WTC11 (cell line): ENCODE measurements around the gene ZNF724. TPM values are rescaled to one million over a fixed set of nuclear protein-coding genes. Genes with fewer than 3 reads are reported as not detected.
A peak's percentile ranks its signal among the peaks of the same experiment; 100 is the strongest.

Source experiments
- ATAC-seq: fragments of 200-7000 bp; cut with Tn5 transposase; 2 replicates; pipeline ENCODE4 v1.10.0; 2021; ENCODE audit warnings: mild to moderate bottlenecking, moderate library complexity
- CTCF ChIA-PET: fragments of 300-600 bp; sonication (Branson Sonifier 250); formaldehyde crosslinking; loops from one replicate; lab custom pipeline; 2021; ENCODE audit warnings: antibody characterized with exemption; lab: Charles Lee
- POLR2A ChIA-PET: fragments of 350-600 bp; sonication (Branson Sonifier 250); formaldehyde crosslinking; loops from one replicate; lab custom pipeline; 2021; ENCODE audit warnings: antibody characterized with exemption; lab: Charles Lee
- DNase-seq: peaks from one replicate; pipeline ENCODE4 v3.0.0; 2021; ENCODE audit warnings: low spot score
- H3K27ac Mint-ChIP-seq: 2 replicates; pipeline ENCODE4 v1.8.0; 2021; ENCODE audit warnings: mixed read lengths
- H3K27me3 Mint-ChIP-seq: 2 replicates; pipeline ENCODE4 v1.8.0; 2021; ENCODE audit warnings: low read depth, mild to moderate bottlenecking, moderate library complexity, mixed read lengths
- H3K36me3 Mint-ChIP-seq: 2 replicates; pipeline ENCODE4 v1.8.0; 2021; ENCODE audit warnings: mixed read lengths
- H3K4me1 Mint-ChIP-seq: 2 replicates; pipeline ENCODE4 v1.8.0; 2022; ENCODE audit warnings: mixed read lengths
- H3K4me3 Mint-ChIP-seq: 2 replicates; pipeline ENCODE4 v1.8.0; 2021; ENCODE audit warnings: mild to moderate bottlenecking, moderate library complexity, mixed read lengths
- H3K9me3 Mint-ChIP-seq: 2 replicates; pipeline ENCODE4 v1.8.0; 2021; ENCODE audit warnings: mixed read lengths
- ATF1 ChIP-seq: sonication (generic); formaldehyde crosslinking; IDR thresholded peaks from 2 replicates; pipeline ENCODE4 v1.8.1; 2023; ENCODE audit warnings: mild to moderate bottlenecking, moderate library complexity, missing genetic modification reagents
- ELF4 ChIP-seq: sonication (generic); formaldehyde crosslinking; IDR thresholded peaks from 2 replicates; pipeline ENCODE4 v1.8.1; 2022; ENCODE audit warnings: low read depth, mild to moderate bottlenecking, moderate library complexity, missing genetic modification reagents
- ESRRA ChIP-seq: sonication (generic); formaldehyde crosslinking; IDR thresholded peaks from 2 replicates; pipeline ENCODE4 v1.8.1; 2022; ENCODE audit warnings: mild to moderate bottlenecking, missing genetic modification reagents, borderline replicate concordance
- ETV6 ChIP-seq: sonication (generic); formaldehyde crosslinking; IDR thresholded peaks from 2 replicates; pipeline ENCODE4 v1.8.1; 2022; ENCODE audit warnings: mild to moderate bottlenecking, missing genetic modification reagents
- JAZF1 ChIP-seq: fragments of 250-450 bp; sonication (Bioruptor Pico); IDR thresholded peaks from 2 replicates; pipeline ENCODE4 v1.9.0; 2021; ENCODE audit warnings: moderate library complexity, mild to moderate bottlenecking, inconsistent platforms
- KAT7 ChIP-seq: sonication (generic); formaldehyde crosslinking; IDR thresholded peaks from 2 replicates; pipeline ENCODE4 v1.8.1; 2023; ENCODE audit warnings: missing genetic modification reagents, mild to moderate bottlenecking, borderline replicate concordance
- MYBL2 ChIP-seq: sonication (generic); formaldehyde crosslinking; IDR thresholded peaks from 2 replicates; pipeline ENCODE4 v1.8.1; 2023; ENCODE audit warnings: mild to moderate bottlenecking, moderate library complexity, missing genetic modification reagents
- NFATC4 ChIP-seq: fragments of 250-450 bp; sonication (Bioruptor Pico); IDR thresholded peaks from 2 replicates; pipeline ENCODE4 v1.9.0; 2021; ENCODE audit warnings: mild to moderate bottlenecking
- TCF7 ChIP-seq: sonication (generic); formaldehyde crosslinking; IDR thresholded peaks from 2 replicates; pipeline ENCODE4 v1.8.0; 2022; ENCODE audit warnings: mild to moderate bottlenecking, low read depth, missing genetic modification reagents, moderate library complexity
- ZNF396 ChIP-seq: fragments of 250-450 bp; sonication (Bioruptor Pico); IDR thresholded peaks from 2 replicates; pipeline ENCODE4 v1.8.0; 2021; ENCODE audit warnings: mild to moderate bottlenecking, moderate library complexity, borderline replicate concordance
- ZNF416 ChIP-seq: fragments of 250-450 bp; sonication (Bioruptor Pico); IDR thresholded peaks from 2 replicates; pipeline ENCODE4 v1.9.0; 2021; ENCODE audit warnings: mild to moderate bottlenecking, inconsistent platforms
- total RNA-seq: library from RNA; stranded (reverse); gene quantifications from 3 replicates; pipeline ENCODE4 v1.2.3, GENCODE V29; 2021
- TF ChIP-seq, protein P1 (sequence below): sonication (generic); formaldehyde crosslinking; IDR thresholded peaks from 2 replicates; pipeline ENCODE4 v1.8.1; 2023; ENCODE audit warnings: mild to moderate bottlenecking, missing genetic modification reagents, moderate library complexity
- TF ChIP-seq, protein P2 (sequence below): fragments of 250-450 bp; sonication (Bioruptor Pico); IDR thresholded peaks from 2 replicates; pipeline ENCODE4 v1.9.0; 2021; ENCODE audit warnings: mild to moderate bottlenecking, borderline replicate concordance
- TF ChIP-seq, protein P3 (sequence below): sonication (generic); formaldehyde crosslinking; IDR thresholded peaks from 2 replicates; pipeline ENCODE4 v1.8.1; 2022; ENCODE audit warnings: mild to moderate bottlenecking, missing genetic modification reagents, moderate library complexity, borderline replicate concordance
- TF ChIP-seq, protein P4 (sequence below): sonication (generic); formaldehyde crosslinking; IDR thresholded peaks from 2 replicates; pipeline ENCODE4 v1.8.0; 2023; ENCODE audit warnings: missing genetic modification reagents, mild to moderate bottlenecking, borderline replicate concordance

Gene ZNF724
- total RNA-seq, 1 experiment from 2014 or later: 59.0 TPM

DNA sequence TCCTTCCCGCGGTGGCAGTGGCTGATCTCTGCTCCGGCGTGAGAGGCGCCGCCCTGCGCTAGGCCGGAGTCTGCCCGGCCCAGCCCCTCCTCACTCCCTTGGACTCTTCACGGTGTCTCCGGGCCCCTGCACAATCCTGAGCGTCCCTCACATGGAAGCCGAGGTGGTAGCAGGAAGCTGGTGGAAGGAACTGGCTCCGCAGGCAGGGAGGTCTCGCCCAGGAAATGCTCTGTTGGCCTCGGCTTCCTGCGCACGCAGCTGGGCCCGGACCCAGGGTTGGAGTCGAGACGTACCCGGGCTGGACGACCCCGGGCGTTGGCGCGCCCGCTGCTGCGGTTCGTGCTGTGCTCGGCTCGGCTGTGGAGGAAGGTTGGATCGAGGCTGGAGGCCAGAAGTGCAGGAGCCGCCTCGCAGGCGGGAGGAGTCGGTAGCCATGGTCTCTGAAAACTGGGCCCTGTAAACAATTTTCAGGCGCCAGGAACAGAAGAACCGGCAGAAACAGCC is 46.3 kb downstream of the ZNF724 start:
- H3K36me3 Mint-ChIP-seq: peaks cover 4% of the 10 kb centered on the region; the same call in 1 of the 2 replicates
- peaks cover 14% of the 10 kb centered on the region for H3K9me3 Mint-ChIP-seq
- peak overlapping the region; percentile 56 for H3K4me3 Mint-ChIP-seq
- no peak for TF ChIP-seq ESRRA
- TF ChIP-seq, protein P1, sequence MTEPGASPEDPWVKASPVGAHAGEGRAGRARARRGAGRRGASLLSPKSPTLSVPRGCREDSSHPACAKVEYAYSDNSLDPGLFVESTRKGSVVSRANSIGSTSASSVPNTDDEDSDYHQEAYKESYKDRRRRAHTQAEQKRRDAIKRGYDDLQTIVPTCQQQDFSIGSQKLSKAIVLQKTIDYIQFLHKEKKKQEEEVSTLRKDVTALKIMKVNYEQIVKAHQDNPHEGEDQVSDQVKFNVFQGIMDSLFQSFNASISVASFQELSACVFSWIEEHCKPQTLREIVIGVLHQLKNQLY (CRISPR knock-in tag): no peak
- TF ChIP-seq TCF7 (CRISPR knock-in tag): no peak
- TF ChIP-seq, protein P2, sequence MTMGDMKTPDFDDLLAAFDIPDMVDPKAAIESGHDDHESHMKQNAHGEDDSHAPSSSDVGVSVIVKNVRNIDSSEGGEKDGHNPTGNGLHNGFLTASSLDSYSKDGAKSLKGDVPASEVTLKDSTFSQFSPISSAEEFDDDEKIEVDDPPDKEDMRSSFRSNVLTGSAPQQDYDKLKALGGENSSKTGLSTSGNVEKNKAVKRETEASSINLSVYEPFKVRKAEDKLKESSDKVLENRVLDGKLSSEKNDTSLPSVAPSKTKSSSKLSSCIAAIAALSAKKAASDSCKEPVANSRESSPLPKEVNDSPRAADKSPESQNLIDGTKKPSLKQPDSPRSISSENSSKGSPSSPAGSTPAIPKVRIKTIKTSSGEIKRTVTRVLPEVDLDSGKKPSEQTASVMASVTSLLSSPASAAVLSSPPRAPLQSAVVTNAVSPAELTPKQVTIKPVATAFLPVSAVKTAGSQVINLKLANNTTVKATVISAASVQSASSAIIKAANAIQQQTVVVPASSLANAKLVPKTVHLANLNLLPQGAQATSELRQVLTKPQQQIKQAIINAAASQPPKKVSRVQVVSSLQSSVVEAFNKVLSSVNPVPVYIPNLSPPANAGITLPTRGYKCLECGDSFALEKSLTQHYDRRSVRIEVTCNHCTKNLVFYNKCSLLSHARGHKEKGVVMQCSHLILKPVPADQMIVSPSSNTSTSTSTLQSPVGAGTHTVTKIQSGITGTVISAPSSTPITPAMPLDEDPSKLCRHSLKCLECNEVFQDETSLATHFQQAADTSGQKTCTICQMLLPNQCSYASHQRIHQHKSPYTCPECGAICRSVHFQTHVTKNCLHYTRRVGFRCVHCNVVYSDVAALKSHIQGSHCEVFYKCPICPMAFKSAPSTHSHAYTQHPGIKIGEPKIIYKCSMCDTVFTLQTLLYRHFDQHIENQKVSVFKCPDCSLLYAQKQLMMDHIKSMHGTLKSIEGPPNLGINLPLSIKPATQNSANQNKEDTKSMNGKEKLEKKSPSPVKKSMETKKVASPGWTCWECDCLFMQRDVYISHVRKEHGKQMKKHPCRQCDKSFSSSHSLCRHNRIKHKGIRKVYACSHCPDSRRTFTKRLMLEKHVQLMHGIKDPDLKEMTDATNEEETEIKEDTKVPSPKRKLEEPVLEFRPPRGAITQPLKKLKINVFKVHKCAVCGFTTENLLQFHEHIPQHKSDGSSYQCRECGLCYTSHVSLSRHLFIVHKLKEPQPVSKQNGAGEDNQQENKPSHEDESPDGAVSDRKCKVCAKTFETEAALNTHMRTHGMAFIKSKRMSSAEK: no peak
- TF ChIP-seq NFATC4: no peak
- no peak for TF ChIP-seq ZNF396 (CRISPR knock-in tag)
- H3K27me3 Mint-ChIP-seq: no peaks in the 10 kb centered on the region; the same call in 1 of the 2 replicates
- ATAC-seq (peak; percentile 96), DNase-seq (peak; percentile 66)
- POLR2A ChIA-PET: no interaction called here
- CTCF ChIA-PET: interaction anchor here (0.6 to 0.9 kb wide), 2 partner anchors 46 to 71 kb away, joined by 3 read pairs; partner anchors contain the start of gene ZNF724
- H3K27ac Mint-ChIP-seq: 0 out of 2 replicates have a peak overlapping the region, but pooled peaks have one; percentile 32
- peaks cover 7% of the 10 kb centered on the region for H3K4me1 Mint-ChIP-seq

DNA sequence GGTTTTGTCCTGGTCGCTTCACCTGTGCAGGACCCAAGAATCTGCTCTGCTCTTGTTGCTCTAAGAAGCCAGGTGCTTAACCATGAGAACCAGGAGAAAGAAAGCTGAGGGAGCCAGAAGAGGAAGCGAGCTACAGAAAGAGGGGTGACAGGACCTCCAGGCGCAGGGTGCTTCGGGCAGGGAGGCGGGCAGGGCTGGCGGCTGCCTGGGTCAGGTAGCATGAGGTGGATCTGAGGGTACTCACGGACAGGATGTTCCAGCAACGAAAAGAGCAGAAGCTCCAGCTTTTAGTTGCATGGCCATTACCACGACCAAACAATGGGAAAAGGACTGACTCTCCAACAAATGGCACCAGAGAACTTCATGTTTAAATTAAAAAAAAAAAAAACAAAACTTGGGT is 59.9 kb downstream of the ZNF724 start:
- H3K9me3 Mint-ChIP-seq: peaks cover 18% of the 10 kb centered on the region
- H3K4me1 Mint-ChIP-seq: no peaks in the 10 kb centered on the region
- ChIA-PET POLR2A (no interaction called here), CTCF (no interaction called here)
- H3K27me3 Mint-ChIP-seq: no peaks in the 10 kb centered on the region; the same call in 1 of the 2 replicates
- peaks cover 6% of the 10 kb centered on the region; the same call in 1 of the 2 replicates for H3K36me3 Mint-ChIP-seq
- ATAC-seq (no peak), DNase-seq (no peak)
- TF ChIP-seq KAT7 (CRISPR knock-in tag): no peak
- TF ChIP-seq ELF4 (CRISPR knock-in tag): no peak
- TF ChIP-seq JAZF1 (CRISPR knock-in tag): no peak
- TF ChIP-seq ATF1: no peak
- TF ChIP-seq ZNF416 (CRISPR knock-in tag): no peak
- TF ChIP-seq, protein P3, sequence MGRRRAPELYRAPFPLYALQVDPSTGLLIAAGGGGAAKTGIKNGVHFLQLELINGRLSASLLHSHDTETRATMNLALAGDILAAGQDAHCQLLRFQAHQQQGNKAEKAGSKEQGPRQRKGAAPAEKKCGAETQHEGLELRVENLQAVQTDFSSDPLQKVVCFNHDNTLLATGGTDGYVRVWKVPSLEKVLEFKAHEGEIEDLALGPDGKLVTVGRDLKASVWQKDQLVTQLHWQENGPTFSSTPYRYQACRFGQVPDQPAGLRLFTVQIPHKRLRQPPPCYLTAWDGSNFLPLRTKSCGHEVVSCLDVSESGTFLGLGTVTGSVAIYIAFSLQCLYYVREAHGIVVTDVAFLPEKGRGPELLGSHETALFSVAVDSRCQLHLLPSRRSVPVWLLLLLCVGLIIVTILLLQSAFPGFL: no peak
- TF ChIP-seq MYBL2 (CRISPR knock-in tag): no peak
- TF ChIP-seq, protein P4, sequence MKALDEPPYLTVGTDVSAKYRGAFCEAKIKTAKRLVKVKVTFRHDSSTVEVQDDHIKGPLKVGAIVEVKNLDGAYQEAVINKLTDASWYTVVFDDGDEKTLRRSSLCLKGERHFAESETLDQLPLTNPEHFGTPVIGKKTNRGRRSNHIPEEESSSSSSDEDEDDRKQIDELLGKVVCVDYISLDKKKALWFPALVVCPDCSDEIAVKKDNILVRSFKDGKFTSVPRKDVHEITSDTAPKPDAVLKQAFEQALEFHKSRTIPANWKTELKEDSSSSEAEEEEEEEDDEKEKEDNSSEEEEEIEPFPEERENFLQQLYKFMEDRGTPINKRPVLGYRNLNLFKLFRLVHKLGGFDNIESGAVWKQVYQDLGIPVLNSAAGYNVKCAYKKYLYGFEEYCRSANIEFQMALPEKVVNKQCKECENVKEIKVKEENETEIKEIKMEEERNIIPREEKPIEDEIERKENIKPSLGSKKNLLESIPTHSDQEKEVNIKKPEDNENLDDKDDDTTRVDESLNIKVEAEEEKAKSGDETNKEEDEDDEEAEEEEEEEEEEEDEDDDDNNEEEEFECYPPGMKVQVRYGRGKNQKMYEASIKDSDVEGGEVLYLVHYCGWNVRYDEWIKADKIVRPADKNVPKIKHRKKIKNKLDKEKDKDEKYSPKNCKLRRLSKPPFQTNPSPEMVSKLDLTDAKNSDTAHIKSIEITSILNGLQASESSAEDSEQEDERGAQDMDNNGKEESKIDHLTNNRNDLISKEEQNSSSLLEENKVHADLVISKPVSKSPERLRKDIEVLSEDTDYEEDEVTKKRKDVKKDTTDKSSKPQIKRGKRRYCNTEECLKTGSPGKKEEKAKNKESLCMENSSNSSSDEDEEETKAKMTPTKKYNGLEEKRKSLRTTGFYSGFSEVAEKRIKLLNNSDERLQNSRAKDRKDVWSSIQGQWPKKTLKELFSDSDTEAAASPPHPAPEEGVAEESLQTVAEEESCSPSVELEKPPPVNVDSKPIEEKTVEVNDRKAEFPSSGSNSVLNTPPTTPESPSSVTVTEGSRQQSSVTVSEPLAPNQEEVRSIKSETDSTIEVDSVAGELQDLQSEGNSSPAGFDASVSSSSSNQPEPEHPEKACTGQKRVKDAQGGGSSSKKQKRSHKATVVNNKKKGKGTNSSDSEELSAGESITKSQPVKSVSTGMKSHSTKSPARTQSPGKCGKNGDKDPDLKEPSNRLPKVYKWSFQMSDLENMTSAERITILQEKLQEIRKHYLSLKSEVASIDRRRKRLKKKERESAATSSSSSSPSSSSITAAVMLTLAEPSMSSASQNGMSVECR: no peak
- TF ChIP-seq ETV6: no peak
- no peak overlapping the region for H3K4me3 Mint-ChIP-seq
- H3K27ac Mint-ChIP-seq: no peak overlapping the region
